ENCODE data around the gene IDH3G.
"Not testable (repeated sequence)": the region's sequence is repeated elsewhere in the genome, so short reads cannot be mapped to it uniquely, and the experiment has no call there.

IDH3G gene

GRCh38 chrX:153794018-153794896, at the start of gene IDH3G, which contains the start of gene SSR4:
IDH3G (minus strand) TSS chrX:153794375; CDS start chrX:153794326, 49 bp downstream.
SSR4 (plus strand) TSS chrX:153794668; CDS start chrX:153794688, 20 bp downstream.
- DNase-seq = peak; percentile 83

- no peak for DNase-seq
Measured at GRCh38 chrX:153836921-153837320, 42.7 kb upstream of the IDH3G start.

DNA sequence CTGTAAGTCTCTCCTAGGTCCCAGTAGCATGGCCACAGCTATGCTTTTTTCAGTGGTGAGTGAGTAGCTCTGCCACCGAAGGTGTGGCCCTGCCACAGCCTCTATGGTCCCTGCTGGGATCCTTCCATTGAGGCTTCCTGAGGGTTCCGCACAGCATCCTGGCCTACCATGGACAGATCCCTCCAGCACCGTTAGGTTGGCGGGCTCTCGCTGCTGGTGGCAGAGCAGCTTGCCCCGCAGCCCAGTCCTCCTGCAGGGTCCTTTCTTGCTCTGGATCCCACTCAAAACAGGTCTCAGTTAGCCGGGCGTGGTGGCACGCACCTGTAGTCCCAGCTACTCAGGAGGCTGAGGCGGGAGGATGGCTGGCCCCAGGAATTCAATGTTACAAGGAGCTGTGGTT, 38.6 kb upstream of the IDH3G start:
- DNase-seq = no peak

DNA sequence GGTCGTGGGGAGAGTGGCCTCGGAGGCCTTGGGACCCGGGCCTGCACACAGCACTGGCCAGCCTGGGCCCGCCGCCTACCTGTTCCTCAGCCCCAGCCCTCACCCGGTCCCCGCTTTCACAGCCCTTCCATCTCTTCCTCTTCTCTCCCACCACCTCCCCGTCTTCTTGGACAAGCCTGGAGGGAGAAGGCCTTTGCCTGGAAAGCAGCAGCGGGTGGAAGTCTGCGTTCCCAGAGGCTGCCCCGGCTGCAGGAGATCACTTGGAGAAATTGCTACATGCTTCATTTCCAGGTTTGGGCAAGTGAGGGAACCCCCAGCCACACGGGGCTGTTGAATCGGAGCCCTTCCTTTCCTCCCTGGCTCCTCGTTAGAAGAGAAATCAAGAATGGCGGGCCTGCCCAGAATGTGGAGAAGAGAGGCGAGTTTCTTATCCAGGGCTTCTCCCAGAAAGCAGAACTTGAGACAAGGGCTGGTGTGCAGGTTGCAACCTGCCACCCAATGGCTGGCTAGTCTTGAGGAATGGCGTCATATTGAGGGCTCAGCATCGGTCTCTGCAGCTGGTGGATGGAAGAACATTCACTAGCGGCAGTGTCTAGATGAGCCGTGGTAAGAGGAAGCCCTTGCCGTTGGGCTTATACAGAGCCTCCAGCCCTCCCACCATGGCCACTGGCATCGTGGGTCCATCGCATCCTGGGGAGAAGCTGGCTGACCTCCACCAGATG, 37.4 kb upstream of the IDH3G start:
- no peak for DNase-seq

DNA sequence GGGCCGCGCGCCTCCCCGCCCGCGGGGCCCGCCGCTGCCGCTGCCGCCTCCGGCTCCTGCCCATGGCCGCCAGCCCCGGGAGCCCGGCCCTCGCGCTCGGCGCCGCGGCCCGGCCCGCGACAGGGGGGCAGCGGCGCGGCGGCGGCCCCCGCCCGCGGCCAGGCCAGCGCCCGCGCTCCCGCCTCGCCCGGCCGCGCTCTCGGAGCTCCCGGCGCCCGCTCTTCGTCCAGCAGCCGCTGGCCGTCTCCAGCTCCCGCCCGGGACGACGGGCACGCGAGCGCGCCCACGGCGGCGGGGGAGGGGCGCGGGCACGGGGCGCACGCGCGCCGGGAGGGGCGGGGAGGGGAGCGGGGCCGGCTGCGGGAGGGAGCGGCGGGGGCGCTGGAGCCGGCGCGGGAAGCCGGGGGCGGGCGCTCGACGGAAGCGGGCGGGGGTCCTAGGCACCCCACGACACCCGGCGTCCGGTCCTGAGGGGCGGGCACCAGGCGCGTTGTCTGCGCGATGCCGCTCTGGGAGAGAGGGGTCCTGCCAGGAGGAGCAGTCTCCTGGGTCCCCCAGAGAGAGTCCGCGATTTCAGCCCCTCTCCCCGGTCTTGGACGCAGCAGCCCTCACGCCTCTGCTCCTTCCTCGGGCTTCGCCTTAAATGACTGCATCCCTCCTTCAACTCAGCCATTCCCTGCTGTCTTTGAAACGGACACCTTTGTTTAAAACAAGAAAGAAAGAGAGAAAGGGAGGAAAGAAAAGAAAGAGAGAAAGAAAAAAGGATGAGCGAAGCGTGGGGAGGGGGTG, 36.7 kb upstream of the IDH3G start:
- no peak for DNase-seq

DNA sequence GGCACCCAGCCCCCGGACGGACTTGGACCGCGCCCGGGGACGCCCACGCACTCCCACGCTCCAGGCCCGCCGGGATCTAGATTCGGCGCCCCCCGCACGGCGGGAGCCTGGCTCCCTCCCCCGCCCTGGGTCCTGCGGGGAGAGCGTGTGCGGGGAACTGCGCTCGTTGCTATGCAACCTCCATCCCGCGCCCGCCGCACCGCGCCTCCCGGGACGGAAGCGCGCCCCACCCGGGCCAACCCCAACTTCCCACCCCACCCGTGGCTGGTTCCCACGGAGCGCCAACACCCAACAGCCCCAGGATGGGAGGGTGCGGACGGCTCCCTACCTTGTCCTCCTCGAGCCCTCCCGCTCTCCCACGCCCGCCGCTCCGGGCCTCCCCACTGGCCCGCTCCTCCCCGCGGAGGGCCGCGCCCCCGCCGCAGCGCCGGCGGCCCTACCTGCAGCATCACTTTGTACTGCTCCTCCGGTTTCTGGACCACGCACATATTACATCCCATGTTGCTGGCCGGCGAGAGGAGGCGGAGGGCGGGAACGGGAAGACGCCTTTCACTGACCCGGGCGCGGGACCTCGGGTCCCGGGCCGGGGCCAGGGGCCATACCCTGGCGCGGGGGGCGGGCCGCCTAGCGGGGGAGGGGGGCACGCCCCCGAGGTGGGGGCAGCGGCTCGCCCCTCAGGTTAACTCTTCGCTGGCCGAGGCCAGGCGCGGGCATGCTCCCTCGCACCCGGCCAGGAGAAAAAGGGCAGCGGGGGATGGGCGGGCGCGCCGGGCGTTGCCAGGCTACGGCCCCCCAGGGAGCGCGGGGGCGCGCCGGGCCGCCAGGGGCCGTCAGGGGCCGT, 35.8 kb upstream of the IDH3G start, which contains the start of gene PDZD4:
PDZD4 (minus strand) TSS at position 746 of the 841 bp plus-strand sequence; CDS start at position 500, 246 bp downstream.
- no peak for DNase-seq

DNA sequence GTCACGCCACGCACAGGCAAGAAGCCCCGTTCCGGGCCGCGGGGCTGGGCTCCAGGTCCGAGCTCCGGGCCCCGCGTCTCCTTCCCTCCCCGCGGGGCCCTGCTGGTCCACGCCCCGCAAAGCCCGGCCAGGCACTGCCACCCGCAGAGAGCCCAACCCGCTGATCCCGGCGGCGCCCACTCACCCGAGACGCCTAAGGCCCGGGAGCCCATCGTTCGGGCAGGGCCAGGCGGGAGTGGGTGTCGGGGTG, 35.3 kb upstream of the IDH3G start:
- DNase-seq = no peak

DNA sequence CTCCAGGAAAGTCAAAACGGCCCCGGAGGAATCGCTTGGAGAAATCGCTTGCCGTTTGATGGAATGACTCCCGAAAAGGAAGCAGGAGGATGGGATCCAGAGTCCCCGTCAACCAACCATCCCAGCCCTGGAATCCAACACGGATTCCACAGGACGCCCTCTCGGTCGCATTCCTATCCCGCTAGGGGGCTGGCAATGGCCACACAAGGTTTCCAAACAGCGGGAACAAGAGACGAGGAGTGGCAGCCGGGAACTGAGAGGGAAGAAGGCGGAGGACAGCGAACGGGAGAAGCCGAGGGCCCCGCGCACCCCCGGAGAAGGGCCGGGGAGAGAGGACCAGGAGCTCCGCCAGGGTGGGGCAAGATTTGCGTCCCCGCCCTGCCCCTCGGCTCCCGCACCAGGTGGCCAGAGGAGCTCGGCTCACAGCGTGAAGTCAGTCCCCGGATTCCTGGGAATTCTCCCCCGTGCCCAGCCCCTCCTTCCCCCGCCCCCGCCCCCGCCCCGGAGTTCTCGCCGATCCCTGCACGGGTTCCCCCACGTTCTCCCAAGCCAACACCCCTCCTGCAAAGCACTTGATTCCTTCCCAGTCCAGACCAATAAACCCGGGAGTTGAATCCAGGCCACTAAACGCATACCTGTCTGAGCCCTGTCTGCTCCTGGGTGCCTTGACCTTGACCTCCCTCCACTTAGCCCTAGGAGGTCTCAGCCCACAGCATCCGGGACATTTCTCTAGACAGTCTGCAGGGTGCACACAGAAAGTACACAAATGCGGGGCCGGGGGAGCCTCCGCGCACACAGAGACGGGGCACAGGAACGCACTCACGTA, 34.8 kb upstream of the IDH3G start:
- no peak for DNase-seq

- no peak for DNase-seq
Measured at GRCh38 chrX:153828308-153828707, 34.1 kb upstream of the IDH3G start.

GRCh38 chrX:153827903-153828302, 33.7 kb upstream of the IDH3G start:
- no peak for DNase-seq

- no peak for DNase-seq
Measured at GRCh38 chrX:153827016-153827415, 32.8 kb upstream of the IDH3G start.

DNA sequence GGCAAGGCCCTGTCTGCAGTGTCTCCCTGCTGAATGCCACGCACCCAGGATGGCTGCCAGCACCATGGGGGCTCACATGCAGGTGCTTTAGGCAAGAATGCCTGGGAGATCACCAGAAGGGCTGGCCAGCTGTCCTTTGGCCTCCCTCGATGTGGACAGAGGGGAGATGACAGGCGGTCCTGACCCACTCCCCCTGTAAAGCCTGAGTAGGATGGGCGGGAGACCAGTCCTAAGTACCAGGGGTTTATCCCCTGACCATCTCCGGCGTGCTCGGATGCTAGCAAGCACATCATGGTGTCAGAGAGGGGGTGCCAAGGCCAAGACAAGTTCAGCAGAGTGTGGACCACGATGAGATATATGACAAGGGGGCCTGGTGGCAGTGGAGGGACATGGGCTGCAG, 30.9 kb upstream of the IDH3G start:
- DNase-seq = no peak

DNA sequence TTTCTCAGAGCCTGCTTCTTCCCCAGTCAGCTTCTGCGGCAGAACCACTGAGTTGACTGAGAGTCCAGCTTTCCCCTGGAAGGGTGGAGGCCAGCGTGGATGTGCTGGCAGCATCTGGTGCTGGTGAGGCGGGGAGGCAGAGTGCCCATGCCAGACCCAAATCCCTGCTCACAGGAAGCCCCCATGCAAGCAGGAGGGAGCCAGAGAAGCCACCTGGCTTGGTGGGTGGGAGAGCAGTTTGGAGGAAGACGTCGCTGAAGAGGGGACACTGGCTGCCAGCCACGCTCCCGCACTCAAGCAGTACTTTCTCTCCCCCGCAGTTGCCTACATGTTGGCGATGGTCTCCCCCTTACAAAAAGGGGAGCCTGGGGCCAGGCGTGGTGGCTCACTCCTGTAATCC, 30.2 kb upstream of the IDH3G start:
- DNase-seq = no peak

DNA sequence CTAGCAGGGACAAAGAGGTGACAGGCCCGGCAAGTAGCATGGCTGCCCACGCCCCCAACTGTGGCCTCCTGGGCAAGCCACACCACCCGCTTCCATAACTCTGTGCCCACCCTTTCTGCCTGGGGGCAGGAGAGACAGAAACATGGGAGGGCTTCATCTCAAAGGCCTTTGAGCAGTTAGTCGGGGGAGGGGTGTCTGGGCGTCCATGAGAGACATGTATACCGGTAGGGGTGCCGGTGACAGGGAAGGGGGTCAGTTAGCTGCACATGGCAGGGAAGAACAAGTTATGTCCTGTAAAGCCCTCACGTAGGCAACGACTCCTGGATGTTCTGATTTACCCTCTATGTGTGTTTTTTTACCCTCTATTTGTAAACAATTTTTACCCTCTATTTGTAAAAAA, 26.9 kb upstream of the IDH3G start:
- no peak for DNase-seq

- DNase-seq = no peak
Measured at GRCh38 chrX:153820601-153821000, 26.4 kb upstream of the IDH3G start.

DNA sequence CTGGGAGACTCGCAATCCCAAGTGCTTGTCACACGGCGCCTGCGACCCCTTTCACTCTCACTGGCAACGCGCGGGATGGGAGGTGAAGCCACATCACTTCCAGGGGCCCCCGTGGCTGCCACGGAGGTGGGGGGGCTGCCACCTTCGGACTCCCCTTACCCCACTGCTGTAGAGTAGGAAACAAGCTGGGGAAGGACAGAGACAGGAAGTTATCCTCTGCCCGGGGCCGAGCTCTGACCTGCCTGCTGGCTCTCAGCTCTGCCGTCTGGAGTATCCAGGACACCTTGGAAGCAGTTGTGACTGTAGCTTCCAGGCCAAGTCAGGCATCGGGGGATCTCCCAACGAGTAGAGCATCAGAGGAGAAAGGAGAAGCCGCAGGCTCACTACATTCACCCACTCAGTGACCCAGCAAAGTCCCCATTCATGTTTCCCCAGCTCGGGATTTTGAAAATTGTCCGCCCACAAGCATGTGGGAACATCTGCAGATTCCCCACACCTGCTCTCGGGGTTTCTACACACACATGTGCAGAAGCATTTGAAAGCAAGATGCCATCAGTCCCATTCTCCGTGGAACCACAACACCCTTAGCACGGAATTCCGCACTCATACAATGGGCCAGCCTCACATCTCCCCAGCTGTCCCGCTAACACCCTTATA, 25.3 kb upstream of the IDH3G start:
- no peak for DNase-seq

GRCh38 chrX:153818571-153819383, 24.6 kb upstream of the IDH3G start:
- peak; percentile 51 for DNase-seq

DNA sequence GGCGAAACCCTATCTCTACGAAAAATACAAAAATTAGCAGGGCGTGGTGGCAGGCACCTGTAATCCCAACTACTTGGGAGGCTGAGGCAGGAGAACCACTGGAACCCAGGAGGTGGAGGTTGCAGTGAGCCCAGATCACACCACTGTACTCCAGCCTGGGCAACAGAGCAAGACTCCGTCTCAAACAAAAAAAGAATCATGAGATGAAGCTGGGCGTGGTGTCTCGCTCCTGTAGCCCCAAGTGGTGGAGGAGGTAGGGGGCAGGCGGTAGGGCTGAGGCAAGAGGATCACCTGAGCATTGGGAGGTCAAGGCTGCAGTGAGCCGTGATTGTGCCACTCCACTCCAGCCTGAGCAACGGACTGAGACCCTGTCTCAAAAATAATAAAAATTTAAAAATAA, 23.9 kb upstream of the IDH3G start:
- DNase-seq = not testable (repeated sequence)

DNA sequence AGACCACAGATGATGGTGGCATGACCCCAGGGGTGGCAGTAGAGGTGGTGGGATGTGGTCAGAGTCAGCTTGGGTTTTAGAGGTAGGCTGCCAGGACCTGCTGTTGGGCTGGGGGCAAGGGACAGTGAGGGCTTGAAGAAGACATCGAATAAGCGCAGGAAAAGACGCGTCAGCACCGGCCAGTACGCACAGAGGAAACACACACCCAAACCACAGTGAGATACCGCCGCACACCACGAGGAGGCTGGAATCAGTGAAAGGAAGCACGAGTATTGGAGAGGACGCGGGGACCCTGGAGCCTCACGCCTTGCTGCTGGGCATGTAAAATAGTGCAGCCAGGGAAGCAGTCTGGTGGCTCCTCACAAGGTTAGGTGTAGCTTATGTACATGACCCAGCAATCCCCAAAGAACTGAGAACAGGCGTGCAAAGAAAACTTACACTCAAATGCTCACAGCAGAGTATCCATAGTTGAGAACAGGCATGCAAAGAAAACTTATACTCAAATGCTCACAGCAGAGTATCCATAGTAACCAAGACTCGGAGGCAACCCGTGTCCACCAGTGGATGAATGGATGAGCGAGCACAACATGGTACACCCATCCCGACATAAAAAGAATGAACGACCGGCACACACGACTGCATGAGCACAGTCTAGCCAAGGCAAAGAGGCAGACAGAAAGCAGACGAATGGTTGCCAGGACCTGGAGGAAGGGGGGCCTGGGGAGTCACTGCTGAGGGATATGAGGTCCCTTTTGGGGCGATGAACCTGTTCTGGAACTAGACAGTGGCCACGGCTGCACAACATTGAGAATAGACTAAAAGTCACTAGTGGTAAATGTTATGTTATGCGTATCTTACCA, 22.9 kb upstream of the IDH3G start:
- no peak for DNase-seq

All from stimulated activated CD4-positive, alpha-beta T cell treated with anti-CD3 and anti-CD28 coated beads, Interleukin-12 subunit alpha, Interleukin-12 subunit beta, amount 100 ng/mL, for 4 hours (primary cell).